Gastroesophageal sphincter (tissue), 3 donors: Measurements from ENCODE around the gene EHHADH.

Experiments used
- EP300 ChIP-seq: sonication (generic); formaldehyde crosslinking; IDR thresholded peaks from one replicate; pipeline ENCODE4 v1.6.1; 2017; ENCODE audit warnings: antibody characterized with exemption, mild to moderate bottlenecking
- POLR2A ChIP-seq, 2 donors: fragments of 450-650 bp; IDR thresholded peaks; one replicate each; pipeline ENCODE4 v1.6.1; 2017; ENCODE audit warnings: antibody characterized with exemption in 2 of 2, mild to moderate bottlenecking in 2 of 2, moderate library complexity in 1 of 2
- POLR2AphosphoS5 ChIP-seq: sonication (generic); formaldehyde crosslinking; IDR thresholded peaks from one replicate; pipeline ENCODE4 v1.6.1; 2017; ENCODE audit warnings: antibody characterized with exemption
- TF ChIP-seq, protein P1 (sequence below), 4 experiments: fragments of 200-600 bp in 2 of 4; fragments of 450-650 bp in 2 of 4; sonication (generic) in 1 of 4; IDR thresholded peaks; one replicate each; pipeline ENCODE4 v1.5.1; 2017 to 2019; ENCODE audit warnings: antibody characterized with exemption in 4 of 4, mild to moderate bottlenecking in 2 of 4, moderate library complexity in 2 of 4

DNA sequence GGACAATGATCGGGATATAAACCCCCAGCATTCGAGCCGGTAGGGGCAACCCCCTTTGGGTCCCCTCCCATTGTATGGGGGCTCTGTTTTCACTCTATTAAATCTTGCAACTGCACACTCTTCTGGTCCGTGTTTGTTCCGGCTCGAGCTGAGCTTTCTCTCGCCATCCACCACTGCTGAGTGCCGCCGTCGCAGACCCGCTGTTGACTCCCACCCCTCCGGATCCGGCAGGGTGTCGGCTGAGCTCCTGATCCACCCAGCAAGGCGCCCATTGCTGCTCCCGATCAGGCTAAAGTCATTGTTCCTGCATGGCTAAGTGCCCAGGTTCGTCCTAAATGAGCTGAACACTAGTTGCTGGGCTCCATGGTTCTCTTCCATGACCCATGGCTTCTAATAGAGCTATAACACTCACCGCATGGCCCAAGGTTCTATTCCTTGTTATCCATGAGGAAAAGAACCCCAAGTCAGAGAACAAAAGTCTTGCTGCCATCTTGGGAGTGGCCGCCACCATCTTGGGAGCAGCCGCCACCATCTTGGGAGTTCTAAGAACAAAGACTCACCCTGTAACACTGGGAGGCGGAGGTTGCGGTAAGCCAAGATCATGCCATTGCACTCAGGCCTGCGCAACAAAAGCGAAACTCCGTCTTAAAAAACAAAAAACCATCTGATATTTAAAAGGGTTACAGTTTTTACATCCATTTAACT, 11.2 kb upstream of the EHHADH start:
- TF ChIP-seq, protein P1, sequence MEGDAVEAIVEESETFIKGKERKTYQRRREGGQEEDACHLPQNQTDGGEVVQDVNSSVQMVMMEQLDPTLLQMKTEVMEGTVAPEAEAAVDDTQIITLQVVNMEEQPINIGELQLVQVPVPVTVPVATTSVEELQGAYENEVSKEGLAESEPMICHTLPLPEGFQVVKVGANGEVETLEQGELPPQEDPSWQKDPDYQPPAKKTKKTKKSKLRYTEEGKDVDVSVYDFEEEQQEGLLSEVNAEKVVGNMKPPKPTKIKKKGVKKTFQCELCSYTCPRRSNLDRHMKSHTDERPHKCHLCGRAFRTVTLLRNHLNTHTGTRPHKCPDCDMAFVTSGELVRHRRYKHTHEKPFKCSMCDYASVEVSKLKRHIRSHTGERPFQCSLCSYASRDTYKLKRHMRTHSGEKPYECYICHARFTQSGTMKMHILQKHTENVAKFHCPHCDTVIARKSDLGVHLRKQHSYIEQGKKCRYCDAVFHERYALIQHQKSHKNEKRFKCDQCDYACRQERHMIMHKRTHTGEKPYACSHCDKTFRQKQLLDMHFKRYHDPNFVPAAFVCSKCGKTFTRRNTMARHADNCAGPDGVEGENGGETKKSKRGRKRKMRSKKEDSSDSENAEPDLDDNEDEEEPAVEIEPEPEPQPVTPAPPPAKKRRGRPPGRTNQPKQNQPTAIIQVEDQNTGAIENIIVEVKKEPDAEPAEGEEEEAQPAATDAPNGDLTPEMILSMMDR (IDR thresholded peaks at IDR 0.05) = no peak
- no peak for TF ChIP-seq POLR2A (IDR thresholded peaks at IDR 0.05)
- no peak for TF ChIP-seq EP300
- TF ChIP-seq POLR2AphosphoS5 = no peak
